NCI-H2081 (cell line): ENCODE data around the gene WRAP73.

Source experiments
- DNase-seq, 2 experiments: peaks; one replicate each; lab custom pipeline; 2025; lab: John Stamatoyannopoulos, UW

The WRAP73 gene

DNA sequence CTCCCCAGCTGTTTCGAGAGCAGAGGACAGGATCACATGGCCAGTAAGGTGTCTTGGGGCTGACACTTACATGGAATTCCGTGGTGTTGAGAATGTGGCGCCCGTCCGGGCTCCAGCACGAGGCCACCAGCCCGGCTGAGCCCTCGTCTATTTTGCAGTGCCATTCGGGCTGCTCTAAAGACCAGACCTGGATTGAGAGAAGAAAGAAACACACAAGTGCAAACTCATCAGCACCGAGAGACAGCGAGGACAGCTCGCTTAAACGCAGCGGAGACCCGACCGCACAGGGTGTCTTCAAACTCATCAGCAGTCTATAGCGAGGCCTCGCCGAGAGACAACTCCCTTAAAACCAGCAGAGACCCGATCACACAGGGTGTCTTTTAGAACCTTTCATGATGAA, 3.3 kb downstream of the WRAP73 start:
- DNase-seq = no peak

DNA sequence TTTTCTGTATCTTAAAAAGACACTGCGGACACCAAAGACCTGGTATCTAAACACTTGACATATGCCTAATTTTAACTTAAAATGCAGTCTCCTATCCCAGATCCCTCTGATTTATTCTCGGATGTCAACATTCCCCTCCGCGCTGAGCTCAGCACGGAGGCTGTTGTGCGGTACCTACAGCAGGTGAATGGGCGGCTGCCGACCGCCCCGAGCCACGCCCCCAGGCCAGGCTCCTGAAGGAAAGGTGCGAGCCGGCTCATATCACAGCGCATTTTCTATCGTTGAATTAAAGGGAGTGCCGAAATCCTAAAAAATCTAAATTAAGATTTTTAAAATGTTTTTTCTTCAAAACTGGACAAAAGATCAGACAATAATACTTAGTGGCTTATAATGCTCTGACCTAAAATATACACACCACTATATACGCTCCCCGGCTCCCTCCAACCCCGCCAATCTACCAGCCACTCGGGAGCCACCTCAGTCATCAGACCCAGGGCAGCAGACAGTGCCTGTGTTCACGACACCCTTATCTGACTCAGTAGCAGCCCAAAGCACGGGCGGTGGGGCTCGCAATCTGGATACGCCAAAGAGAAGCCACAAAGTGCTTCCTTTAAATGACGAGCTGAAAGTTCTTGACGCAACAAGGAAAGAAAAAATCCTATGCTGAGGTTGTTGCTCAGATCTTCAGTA, 4.1 kb downstream of the WRAP73 start:
- no peak for DNase-seq

DNA sequence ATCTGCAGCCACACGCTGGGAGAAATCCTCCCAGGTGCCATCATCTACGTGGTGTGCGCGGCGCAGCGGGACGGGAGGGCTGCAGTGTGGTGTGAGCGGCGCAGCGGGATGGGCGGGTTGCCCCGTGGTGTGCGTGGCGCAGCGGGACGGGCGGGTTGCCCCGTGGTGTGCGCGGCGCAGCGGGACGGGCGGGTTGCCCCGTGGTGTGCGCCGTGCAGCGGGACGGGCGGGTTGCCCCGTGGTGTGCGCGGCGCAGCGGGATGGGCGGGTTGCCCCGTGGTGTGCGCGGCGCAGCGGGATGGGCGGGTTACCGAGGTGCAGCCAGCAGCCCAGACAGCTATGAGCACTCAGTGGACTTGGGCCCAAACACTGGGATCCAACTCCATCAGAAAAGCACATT, 4.7 kb downstream of the WRAP73 start:
- no peak for DNase-seq

- DNase-seq = no peak
Measured at GRCh38 chr1:3644273-3644672, 5.6 kb downstream of the WRAP73 start.

GRCh38 chr1:3642919-3643675, 6.8 kb downstream of the WRAP73 start:
- no peak for DNase-seq

DNA sequence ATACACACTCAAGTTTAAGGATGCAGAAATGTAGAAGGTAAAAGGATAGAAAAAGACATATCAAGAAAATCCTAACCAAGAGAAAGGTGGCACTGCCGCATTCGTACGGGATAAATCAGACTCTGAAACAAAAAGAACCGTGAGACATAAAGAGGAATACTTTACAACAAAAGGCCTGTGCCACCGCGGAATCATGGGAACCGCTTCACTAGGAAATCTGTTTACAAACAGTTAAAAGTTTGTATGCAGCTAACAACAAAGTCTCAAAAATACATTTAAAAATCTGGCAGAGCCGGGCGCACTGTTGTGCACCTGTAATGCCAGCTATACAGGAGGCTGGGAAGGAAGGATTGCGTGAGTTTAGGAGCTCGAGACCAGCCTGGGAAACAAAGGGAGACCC, 8.1 kb downstream of the WRAP73 start:
- no peak for DNase-seq

DNA sequence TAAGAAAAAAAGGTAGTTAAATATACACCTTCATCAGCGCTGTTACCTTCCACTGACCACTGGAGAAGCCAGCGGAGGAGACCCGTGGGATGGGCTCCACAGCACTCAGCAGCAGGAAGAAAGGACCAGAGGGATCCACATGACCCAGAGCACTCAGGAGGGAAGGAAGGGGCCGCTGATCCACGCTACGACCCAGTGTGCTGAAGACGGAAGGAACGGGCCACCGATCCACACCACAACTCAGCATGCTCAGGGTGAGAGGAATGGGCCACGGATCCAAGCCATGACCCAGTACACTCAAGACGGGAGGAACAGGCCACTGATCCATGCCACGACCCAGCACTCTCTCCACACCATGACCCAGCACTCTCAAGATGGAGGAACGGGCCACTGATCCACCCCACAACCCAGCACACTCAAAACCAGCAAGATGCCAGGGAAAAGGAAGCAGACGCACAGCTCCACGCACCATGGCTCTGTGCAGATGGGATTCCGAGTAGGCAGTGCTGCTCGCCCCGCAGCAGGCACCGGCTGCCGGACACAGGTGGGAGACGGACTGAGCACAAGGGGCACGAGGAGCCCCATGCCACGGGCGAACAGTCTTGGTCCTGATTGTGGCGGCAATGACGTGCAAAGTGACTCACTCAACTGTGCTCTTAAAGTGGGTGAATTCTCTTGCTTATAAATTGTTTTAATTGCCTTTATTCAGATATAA, 8.7 kb downstream of the WRAP73 start:
- DNase-seq = no peak

DNA sequence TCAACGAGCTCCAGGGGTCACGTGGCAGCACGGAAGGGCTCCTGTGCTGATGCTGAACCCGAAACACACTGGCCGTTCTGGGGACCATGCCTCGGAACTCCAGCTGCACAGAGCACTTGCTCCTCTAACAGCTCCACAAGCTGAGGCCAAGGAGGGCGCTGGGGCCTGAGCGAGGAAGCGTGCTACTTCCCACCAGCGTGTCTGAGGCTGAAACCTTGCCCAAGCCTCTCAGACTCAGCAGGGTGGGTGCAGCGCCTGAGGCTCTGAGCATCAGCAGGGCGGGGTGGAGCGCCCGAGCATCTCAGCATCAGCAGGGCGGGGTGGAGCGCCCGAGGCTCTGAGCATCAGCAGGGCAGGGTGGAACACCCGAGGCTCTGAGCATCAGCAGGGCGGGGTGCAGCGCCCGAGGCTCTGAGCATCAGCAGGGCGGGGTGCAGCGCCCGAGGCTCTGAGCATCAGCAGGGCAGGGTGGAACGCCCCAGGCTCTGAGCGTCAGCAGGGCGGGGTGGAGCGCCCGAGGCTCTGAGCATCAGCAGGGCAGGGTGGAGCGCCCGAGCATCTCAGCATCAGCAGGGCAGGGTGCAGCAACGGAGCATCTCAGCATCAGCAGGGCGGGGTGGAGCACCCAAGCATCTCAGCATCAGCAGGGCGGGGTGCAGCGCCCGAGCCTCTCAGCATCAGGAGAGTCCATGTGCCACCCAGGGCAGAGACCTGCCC, 9.6 kb downstream of the WRAP73 start:
- no peak for DNase-seq

DNA sequence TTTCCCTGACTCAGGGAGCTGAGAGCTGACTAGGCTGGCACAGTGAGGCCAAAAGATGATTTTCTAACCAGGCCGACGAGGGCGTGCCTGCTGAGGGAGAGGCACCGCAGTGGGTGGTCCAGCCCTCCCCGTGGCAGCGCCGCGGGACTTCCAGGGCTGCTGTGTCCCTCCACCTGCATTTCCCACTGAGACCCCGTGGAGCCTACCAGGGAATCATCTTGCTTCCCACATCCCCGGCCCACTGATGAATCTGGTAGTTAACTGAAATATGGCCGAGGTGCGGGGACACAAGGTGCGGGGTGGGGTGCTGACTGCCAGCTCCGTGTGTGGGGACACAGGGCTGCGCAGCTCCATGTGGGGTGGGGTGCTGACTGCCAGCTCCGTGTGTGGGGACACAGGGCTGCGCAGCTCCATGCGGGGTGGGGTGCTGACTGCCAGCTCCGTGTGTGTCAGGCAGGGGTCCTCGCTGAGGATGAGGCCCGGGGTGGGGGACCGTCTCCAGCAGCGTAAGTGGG, 10.4 kb downstream of the WRAP73 start:
- DNase-seq = no peak

GRCh38 chr1:3638676-3639075, 11.2 kb downstream of the WRAP73 start:
- no peak for DNase-seq

GRCh38 chr1:3638027-3638426, 11.9 kb downstream of the WRAP73 start:
- DNase-seq = no peak

GRCh38 chr1:3636531-3636930, 13.4 kb downstream of the WRAP73 start:
- no peak for DNase-seq

- DNase-seq = no peak
Measured at GRCh38 chr1:3636080-3636479, 13.8 kb downstream of the WRAP73 start.

DNA sequence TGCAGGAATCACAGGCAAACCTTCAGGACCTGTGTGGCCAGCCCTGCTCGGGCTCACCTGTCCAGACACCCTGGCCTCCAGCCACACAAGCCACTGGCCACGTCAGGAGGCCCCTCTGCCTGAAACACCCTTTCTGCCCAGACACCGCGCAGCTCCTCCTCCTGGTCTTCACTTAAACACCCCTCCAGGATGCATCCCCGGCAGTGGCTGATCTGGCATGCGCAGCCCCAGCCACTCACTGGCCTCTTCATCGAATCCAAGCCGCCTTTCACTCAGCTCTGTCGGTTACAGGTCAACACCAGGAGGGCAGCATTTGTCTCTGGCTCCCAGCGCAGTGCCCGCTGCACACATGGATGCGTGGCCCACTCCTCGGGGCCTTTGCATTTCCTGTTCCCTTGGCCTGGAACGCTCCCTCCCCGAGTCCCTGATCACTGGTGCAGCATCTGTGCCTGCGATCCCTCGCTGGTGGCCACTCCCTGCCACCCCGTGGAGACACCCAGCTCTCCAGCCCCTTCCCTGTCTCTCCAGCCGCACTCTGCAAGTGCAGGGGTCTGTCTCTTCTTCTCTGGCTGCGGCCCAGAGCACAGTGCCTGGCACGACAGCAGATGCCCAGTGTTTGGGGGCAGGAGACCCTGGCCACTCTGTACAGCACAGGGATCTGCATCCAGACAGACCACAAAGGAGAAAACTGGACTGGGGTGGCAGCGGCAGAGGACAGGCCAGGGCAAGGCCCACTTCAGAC, 15.7 kb downstream of the WRAP73 start:
- no peak for DNase-seq

GRCh38 chr1:3633344-3634058, 16.4 kb downstream of the WRAP73 start:
- no peak for DNase-seq

DNA sequence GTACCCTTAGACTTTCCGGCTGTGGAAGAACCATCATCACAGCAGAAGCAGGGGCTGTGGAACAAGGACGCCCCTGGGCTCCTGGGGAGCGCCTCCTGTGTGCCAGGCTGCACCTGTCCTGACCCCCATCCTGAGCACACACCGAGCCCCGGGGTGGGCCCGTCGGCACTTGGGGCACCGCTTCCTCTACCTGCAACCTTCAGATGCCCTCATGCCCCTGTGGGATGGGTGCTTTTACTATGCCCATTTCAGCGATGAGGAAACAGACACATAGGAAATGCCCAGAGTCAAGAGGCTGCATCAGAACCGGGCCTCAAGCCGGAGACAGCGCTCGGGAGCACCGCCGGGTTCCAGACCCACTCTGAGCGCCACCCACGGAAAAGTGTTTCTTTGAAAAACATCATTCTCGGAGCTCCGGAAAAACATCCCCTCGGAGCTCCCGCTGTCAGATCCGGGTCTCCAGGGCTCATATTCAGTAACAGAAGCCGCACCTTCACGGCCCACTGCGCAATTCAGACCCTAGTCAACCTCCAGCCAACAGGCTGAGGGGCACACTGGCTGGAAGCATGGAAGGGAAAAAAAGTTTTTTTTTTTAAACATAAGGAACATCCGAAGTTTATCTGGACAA, 17.1 kb downstream of the WRAP73 start:
- no peak for DNase-seq

DNA sequence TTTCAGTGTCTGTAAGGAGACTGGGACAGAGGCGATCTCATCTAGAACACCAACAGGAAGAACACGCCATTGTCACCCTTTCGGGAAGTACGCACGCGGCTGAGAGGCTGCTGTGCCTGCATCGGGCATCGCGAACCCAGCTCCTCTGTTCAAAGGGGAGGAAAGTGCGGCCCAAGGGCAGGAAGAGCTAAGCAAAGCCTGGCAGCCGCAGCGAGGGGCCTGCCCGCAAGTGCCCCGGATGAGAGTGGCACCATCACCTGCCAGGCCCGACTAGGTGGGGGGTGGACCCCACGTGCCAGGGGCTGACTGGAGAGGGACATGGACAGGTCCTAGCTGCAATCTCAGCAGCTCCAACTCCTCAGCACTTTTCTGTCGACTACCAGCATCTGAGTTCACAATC, 17.6 kb downstream of the WRAP73 start:
- no peak for DNase-seq

GRCh38 chr1:3631320-3632260, 18.3 kb downstream of the WRAP73 start:
- DNase-seq = no peak

GRCh38 chr1:3630914-3631313, 19.0 kb downstream of the WRAP73 start:
- no peak for DNase-seq
